HG03565 (cell line): ENCODE results near the gene RCHY1.
"Not testable (repeated sequence)": the region's sequence is repeated elsewhere in the genome, so short reads cannot be mapped to it uniquely, and the experiment has no call there.

Source experiments
- ATAC-seq: cut with Tn5 transposase; IDR thresholded peaks from one replicate; pipeline ENCODE4 v1.9.1; 2021; ENCODE audit warnings: mild to moderate bottlenecking, moderate library complexity; ENCODE audit not compliant: unreplicated experiment

Gene RCHY1

DNA sequence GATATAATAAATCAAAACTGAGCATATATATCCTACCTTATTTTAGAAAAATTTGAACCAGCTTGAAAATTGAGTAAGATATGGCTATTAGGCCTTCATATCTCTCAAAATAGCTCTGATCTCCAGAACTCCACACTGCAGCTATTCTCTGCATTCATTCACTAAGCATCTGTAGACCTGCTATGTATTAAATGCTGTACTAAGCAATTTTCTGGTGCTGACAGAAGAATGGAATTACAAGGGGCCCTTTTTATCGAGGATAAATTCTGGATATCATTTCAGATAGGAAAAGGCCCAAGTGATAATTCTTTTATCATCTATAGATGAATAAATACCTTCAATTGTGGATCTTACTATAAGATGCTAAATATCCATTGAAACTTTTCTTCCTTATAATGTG is 1.9 kb upstream of the RCHY1 start:
- no peak for ATAC-seq

DNA sequence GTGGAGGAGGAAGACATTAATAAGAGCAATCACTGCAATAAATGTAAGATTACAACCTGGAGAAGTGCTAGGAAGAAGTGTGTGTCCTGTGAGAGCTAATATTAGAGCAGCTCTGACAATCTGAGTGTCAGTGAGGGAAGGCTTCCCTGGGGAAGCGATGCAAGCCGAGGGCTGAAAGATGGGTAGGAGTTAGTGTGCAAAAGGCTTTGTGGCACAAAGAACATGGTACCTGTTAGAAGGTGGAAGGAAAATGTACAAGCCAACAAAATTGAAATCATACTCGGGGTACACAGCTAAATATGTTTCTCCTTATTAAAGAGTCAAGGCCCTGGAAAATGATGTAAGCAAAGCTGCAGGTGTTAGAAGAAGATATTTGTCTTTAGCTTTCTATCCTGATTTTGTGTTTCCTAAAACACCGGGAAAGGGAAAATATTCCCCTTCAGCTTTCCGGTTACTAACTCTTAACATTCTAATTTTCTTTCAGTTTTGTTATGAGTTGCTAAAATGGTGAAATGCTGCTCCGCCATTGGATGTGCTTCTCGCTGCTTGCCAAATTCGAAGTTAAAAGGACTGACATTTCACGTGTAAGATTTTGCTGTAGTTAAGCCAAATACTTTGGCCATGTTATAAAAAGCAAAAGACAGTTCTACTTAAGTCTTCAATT is 878 bp upstream of the RCHY1 start:
- ATAC-seq = no peak

DNA sequence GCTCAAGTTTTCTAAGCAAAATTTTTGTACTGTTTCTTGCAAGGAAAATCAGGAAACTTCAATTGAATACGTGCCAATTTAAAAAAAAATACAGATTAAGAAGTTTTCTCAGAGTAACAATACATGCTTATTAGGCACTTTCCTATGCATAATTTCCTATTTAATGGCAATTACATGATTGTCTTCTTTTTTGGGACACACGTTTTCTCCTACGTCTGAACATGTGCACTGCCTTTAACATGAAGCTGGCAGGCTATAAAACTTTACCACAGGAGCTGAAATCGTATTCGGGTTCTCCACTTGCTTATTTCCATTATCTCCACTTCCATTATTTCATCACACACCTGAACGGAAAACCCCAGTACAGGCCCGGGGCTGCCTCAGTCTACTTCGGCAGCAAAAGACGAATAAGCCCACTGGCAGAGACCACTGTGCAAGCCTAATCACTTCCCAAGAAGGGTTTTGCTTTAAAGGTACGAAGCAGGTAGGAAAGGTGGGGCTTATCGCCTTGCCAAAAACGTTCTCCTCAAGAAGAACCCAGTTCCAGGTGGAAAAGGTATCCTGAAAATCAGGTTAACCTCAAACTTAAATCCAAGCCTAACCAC is 575 bp downstream of the RCHY1 start:
- ATAC-seq = peak; percentile 0

DNA sequence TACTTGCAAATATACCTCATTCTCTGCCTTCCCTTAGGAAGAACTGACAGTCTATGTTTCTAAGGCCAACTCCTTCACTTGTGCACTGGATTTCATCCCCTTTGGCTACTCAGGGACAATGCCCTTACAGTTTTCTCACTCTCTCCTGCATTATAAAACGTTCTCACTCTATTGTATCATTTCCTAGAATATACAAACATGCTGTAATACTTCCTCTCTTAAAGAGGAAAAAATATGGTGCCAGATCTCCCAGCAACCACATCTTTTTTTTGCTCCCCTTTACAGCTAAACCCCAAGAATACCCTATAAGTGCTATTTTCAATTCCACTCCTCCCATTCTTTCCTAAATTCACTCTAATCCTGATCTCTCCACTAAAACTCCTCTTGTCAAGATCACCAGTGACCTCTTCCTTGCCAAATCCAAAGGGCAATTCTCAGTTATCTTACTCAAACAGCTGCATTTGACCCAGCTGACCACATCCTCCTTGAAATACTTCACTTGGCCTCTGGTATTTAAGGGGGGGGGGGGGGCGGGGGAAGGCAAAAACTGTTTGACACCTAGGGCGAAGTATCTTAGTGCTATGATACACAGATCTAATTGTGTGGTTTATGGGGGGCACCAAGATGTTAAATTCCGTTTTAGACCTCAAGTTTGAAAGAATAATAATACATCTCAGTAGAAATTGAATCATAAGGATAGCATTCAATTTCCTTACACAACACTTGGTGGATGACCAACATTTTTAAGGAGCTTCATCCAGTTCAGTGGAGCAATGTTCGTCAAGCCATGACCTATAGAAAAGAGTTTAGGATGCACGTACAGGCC is 1.6 kb downstream of the RCHY1 start:
- no peak for ATAC-seq

DNA sequence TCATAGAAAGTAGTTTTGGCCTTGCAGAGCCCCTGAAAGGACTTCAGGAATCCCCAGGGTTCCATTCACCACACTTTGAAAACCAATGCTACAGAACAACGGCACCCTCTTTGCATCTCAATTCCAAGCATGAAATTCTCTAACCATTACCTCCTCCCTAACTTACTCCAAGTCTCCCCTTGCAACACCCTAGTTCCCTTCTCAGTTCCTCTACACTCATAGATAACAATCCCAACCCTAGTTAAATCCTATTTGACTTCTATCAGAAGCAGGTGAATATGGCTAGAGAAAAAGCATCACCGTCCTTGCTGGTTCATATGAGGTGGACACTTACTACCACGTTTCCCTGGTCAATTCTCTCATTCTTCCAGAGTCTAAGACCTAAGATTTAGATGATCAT is 2.4 kb downstream of the RCHY1 start:
- ATAC-seq = no peak

DNA sequence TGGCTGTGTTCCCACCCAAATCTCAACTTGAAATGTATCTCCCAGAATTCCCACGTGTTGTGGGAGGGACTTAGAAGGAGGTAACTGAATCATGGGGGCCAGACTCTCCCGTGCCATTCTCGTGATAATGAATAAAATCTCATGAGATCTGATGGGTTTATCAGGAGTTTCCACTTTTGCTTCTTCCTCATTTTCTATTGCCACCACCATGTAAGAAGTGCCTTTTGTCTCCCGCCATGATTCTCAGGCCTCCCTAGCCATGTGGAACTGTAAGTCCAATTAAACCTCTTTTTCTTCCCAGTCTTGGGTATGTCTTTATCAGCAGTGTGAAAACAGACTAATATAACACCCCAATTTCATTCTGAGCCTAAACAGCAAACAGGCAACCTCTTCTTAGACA is 4.6 kb downstream of the RCHY1 start:
- not testable (repeated sequence) for ATAC-seq

DNA sequence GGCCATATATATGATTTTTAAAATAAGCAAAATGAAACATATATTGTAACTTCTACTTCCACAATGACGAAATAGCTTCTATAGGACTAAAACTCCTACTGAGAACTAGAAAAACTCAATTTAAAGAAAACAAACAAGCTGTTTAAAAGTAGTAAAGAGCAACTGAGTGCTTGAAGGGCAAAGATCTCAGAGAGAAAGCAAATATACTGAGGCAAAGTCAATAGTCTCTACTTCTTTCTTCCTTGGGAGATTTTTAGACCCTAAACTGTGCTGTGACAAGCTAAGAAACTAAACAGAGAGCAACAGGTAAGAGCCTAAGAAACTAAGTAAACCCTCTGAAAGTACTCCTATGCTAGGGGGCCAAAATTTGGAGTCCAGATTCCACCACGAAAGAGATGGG is 8.6 kb downstream of the RCHY1 start:
- ATAC-seq = no peak

DNA sequence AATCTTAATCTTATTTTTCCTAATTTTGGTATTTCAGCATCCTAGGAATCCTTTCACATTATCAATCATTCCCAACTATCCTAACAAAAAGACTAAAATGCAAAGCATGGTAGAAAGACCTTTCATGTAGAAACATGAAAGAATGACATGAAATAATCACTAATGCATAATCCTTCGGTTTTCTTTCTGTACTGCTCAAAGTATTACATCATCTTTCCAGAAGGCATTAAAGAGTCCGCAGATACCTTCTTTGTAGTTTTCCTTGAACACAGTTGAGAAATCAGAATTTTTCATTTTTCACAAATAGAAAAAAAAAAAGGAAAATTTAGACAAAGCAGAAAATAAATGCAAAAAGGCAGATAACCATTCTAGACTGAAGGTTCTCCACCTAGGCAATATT is 11.5 kb downstream of the RCHY1 start:
- ATAC-seq = no peak

DNA sequence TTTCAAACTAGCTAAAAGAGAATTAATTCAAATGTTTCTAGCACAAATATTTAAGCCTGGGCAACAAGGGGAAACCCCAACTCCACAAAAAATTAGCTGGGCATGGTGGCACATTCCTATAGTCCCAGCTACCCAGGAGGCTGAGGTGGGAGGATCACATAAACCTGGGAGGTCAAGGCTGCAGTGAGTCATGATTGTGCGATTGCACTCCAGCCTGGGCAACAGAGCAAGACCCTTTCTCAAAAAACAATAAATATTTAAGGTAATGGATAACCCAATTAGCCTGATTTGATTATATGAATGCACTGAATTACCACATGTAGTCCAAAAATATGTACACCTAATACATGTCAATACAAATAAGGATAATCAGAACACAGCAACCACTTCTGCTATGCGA is 14.3 kb downstream of the RCHY1 start:
- ATAC-seq = no peak

DNA sequence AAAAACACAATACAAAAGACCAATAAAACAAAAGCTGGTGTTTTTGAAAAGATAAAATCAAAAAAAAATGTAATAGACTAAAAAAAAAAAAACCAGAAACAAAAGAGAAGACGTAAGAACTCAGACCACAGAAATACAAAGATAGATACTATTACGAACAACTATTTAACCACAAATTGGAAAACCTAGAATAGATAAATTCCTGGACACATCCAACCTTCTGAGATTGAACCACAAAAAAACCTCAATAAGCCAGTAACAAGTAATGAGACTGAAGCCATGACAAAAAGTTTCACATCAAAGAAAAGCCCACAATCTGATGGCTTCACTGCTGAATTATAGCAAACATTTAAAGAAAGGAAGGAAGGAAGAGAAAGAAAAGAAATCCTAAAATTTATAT is 16.2 kb downstream of the RCHY1 start:
- no peak for ATAC-seq

DNA sequence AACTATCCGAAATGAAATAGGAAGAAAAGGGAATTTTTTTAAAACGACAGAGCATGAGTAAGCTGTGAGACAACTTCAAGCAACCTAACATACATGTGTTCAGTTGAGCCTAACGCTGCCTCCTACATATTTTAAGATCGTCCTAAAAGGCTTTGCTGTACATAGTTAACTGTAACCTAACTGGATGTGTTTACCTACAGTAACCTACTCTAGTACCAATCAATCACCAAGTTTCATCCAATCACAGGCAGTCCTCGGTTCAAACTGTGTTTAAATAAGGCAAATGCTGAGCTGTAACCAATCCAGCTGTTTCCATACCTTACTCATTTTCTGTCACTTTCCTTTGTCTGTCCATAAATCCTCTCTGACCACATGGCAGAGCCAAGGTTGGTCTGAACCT is 17.1 kb downstream of the RCHY1 start:
- no peak for ATAC-seq

DNA sequence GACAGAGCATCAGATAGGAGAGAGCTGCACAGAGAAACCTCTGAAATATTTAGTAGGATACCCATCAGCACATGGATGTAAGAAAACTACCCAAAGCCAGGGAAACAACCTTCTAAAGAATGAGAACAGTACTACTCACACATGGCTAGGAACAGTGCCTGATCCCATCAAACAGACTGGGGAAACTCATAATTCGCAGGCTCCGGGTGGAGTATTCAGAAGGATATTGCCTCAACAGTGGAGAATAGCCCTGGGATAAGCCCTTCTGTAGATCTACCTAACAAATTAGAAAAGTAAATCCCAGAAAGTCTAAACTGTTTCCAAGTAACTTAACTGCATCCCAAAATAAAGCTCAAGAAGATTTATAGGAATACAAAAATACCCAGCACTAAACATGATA is 17.8 kb downstream of the RCHY1 start:
- no peak for ATAC-seq

DNA sequence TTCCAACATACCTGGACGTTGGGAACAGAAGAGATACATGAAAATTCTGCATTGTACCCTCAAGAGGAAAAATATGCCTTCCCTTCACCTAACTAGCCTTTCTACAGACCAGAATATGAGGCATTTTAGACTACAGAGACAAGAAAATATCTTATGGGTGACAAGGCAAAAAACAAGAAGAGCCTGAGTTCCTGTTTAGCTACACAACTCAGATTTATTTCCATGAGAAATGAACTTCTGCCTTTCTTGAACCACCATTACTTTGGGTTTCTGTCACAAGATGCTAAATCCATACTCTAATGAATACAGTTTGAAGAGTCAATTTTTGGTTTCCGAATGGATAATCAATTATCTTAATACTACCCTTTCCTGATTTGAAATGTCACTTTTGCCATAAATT is 18.7 kb downstream of the RCHY1 start:
- ATAC-seq = no peak

DNA sequence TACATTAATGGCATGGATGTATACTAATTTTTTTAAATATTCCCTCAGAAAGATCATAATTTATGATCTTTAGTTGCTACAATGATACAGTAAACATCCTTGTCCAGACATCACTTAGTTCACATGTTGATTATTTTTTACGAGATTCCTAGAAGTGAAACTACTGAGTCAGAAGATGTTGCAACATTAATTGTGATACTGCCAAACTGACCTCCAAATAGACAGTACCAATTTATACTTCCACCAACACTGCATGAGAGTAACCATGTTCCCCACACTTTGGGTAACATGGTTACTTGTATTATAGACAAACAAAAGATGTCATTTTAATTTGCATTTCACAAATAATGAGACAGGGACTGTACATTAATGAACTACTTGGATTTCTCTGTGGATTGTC is 19.6 kb downstream of the RCHY1 start:
- no peak for ATAC-seq

DNA sequence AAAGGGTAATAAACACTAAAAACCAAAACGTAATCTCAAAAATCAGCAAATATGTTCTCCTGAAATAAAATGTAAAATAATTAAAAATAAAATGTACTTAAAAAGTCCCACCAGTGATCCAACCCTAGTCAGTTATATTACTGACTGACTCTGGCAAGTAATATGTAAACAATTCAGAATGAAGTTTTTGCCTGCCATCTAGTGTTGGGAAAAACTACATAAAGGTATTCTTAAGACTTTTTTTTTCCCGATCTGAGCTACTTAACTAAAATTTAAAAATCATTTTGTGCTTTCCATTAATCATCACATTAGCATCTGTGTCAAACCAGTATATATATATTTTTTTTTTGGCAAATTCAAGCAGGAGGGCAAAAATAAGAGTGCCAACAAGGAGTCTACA is 24.0 kb downstream of the RCHY1 start:
- no peak for ATAC-seq

DNA sequence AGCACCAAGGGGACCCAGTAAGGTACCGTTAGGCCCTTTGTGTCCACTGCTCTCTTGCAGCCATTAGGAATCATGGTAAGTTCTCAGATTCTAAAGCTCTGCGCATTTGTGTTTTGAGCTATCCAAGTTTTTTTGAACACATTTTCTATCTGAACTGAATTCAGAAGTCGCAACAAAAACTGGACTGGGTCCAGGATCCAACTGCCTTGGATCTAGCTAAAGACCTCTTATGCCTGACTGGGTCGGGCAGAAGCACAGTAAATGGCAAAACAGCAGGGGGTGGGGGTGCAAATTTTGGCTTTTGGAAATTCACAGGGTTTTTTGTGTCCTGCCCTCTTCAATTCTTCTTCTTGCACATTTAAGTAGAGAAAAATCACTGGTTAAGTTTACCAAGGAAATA is 30.0 kb downstream of the RCHY1 start:
- no peak for ATAC-seq

DNA sequence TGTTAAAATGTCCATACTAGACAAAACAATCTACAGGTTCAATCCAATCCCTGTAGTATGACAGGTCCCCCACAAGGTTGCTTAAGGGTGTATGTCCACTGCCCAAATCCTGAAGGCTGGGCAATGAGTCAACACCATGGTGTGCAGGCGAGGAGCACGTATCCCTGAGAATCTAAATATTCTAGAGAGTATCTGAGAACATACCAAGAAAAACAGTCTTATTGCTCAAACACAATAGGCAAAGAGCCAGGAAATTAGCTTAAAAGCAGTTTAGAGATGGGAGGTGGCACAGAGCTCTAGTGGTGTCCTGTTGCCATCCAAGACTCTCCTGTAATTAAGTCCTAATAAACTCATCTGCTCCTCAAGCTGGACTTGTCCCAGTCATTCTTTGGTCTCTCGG is 37.0 kb downstream of the RCHY1 start:
- no peak for ATAC-seq

DNA sequence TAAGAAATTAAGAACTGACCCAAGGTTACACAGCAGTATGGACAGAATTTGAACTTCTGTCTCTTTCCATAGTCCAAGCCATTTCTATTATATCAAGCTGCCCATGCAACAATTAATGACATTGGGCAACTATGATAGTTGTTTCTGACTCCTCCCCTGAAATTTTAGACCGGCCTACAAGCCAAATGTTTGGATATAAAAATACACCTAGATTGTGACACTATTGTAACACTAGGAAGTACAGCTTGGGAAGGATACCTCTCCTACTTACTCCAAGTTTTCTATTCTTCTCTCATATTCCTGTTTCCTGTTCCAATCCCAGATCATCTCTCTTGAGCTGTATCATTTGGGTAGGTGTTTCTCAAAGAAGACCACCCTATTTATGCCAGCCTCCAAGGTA is 43.5 kb downstream of the RCHY1 start:
- ATAC-seq = no peak

DNA sequence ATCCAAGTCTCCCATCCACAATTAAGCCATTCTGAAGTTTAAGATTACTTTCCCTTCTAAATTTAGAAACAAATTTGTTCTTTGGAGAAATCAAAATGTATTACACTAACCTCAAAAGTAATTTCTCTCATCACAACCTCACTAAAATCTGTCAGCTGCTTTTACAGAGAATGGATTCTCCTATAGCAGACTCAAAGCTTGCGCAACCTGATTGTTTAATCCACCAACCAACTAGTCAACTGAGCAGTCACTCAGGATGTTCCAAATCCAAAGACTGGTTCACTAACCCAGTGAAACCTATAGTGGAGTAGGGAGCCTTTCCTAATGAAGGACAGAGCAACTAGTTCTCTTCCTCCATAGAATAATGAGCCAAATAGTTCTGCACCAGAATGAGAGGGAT is 44.3 kb downstream of the RCHY1 start:
- ATAC-seq = no peak

DNA sequence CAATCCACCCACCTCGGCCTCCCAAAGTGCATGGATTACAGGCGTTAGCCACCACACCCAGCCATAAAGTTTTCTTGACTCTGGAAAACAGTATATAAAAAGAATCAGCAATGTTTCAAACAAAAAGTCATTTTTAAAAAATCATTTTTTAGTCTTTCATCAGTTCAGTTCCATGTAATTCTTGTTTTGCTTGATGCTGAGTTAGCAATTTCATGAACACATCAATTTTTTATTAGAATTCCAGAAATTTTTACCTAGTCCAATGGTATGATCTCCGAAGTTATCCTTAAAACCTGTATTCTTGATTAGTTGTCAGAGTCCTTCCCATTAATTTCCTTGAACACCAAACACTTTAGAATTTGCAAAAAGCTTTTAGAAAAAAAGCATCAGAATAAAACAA is 56.8 kb downstream of the RCHY1 start:
- ATAC-seq = no peak

DNA sequence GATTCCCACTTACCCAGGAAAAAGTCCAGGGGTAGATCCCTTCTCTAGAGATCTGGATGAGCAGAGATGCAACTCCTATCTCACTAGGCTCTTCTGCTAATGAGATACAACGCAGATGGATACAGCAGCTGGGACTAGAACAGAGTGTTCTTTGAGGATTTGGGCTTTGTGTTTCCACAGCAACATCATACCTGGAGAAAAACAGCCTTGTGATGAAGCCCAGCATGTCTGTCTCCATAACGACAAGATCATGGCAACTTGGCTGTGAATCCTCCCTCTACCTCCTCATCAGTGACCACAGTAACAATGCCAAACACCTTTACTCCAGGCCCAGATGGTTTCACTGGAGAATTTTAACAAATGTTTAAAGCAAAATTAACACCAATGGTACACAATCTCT is 80.1 kb downstream of the RCHY1 start:
- ATAC-seq = no peak

DNA sequence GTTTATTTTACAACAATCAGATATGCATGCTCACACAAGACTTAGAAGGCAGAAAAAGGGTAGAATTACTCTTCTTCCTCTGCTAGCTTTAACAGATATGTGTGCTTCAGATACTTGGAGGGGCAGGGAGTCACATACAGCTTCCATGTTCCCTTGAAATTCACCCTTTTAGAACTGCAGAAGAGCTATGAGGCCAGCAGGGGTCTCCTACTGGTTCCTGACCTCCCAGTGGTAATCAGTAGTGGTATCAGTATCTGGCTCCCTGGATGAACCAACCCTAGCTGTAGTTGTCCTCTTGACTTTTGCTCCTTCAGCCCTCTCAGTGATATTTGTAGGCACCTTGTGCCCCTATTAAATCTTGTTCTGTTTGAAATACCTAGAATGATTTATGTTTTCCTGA is 81.5 kb downstream of the RCHY1 start:
- no peak for ATAC-seq
